Erythroblast (primary cell): ENCODE results near the gene SMARCA5.

Source experiments
- GATA1 ChIP-seq: IDR thresholded peaks from 2 replicates; pipeline ENCODE4 v1.6.1; 2011; ENCODE audit warnings: low read depth, mild to moderate bottlenecking, control low read depth, low read length, moderate library complexity
- POLR2A ChIP-seq: IDR thresholded peaks from 2 replicates; pipeline ENCODE4 v1.6.1; 2011; ENCODE audit warnings: mild to moderate bottlenecking, low read length

DNA sequence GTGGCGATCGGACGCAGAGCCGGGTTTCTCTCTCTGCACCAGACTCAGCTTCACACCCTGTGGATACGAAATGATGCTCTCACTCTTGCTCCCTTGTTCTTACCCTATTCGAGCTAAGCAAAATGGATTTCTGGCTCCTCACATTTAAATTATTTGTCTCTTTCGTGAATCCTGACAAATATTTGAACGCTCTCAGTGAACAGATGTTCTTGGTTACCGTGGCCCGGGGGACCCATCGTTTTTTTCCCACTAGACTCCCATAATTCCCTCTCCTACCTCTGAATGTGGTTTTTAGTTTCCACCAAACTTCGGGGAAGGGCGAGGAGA, 630 bp downstream of the SMARCA5 start:
- TF ChIP-seq POLR2A = no peak
- TF ChIP-seq GATA1 = no peak
